HG03175 (cell line): ENCODE measurements around the gene RSPH1.
A peak's percentile ranks its signal among the peaks of the same experiment; 100 is the strongest.

Experiments used
- ATAC-seq: cut with Tn5 transposase; IDR thresholded peaks from one replicate; pipeline ENCODE4 v1.9.1; 2021; ENCODE audit warnings: mild to moderate bottlenecking, moderate library complexity; ENCODE audit not compliant: unreplicated experiment

RSPH1 gene

GRCh38 chr21:42452401-42453223 is 43.4 kb downstream of the RSPH1 start:
- ATAC-seq: no peak

GRCh38 chr21:42451941-42452340 is 44.1 kb downstream of the RSPH1 start:
- ATAC-seq: no peak

- no peak for ATAC-seq
Measured at GRCh38 chr21:42448686-42449085, 47.3 kb downstream of the RSPH1 start.

- ATAC-seq: no peak
Measured at GRCh38 chr21:42447732-42448131, 48.3 kb downstream of the RSPH1 start.

GRCh38 chr21:42447182-42447581 is 48.8 kb downstream of the RSPH1 start:
- no peak for ATAC-seq

DNA sequence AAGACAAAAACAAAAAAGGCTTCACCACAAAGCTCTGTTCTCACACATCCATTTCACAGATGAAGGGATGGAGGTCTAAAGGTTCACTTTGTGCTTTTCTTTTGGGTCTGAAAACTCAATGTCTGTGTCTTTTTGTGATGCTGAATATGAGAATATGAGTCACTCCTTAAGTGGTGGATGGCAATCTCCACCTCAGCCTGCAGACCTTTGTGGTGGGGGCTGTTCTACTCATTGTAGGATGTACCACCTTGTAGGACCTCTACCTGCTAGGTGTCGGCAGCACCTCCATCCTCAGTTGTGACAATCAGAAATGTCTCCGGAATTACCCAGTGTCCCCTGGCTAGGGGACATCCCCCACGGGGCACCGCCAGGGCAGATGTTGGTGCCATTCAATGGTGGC is 49.5 kb downstream of the RSPH1 start:
- no peak for ATAC-seq

DNA sequence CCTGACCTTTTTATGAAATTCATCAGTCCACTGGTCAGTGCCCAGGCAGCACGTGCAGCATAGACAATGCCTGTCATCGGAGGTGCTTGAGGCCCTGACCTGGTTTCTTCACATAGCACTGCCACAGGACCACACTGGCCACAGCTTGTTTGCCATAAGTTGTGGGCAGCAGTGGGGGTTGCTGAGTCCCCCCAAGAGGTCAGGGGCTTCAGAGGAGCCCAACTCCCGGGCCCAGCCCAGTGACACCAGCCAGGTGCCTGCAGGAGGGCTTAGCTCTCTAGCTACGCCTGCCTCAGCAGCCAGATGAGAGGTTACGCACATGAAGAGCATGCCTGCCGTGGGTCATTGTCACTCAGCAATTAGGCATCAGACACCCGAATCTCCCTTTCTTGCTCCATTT is 50.7 kb downstream of the RSPH1 start:
- no peak for ATAC-seq

DNA sequence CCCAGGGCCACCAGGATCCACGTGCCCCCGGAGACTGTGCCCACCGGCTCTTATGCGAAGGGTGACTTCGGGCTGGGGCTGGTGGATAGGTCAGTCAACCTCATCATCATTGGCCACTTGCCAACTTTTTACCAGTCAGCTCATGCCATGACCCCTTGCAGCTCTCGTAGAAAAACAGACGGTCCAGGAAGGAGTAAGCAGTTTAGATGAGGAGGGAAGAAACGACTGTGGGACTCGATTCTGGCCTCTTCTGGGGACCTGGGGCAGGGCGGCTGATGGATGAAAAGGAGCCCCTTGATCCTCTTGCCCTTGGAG is 51.3 kb downstream of the RSPH1 start:
- no peak for ATAC-seq

DNA sequence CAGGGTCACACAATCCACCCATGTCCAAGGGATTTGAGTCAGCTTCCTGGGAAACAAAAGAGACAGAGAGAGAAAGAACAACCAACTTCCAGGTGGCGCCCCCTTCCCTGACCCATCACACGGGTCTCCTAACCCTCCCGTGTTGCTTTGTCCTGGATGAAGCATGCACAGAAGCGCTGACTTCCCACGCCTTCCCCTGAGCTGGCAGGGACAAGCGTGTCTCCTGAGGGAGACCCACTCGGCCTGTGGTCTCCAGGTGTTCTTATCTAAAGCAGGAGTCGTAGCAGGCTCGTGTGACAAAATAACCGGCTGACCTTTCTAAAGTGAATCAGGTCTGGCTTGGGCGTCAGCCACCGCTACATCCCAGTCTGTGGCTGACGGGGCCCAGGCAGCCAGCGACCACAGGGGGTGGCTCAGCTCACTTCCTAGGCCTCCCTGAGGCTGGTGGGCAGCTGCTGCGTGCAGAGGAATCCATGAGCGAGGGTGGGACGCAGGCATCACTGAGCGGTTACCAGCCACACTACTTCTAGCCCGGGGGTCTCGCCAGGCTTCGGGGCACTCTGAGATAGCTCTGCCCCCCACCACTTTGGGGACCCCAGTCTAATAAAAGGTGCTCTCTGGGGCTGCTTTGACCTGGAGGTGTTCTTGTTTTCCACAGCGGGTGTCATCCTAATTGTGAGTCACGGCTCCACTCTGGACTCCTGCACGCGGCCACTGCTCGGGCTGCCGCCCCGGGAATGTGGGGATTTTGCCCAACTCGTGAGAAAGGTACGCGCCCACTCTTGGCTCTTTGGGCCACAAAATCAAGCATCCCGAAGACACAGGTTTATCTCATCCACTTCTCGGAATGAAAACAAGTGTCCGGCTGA is 51.9 kb downstream of the RSPH1 start:
- no peak for ATAC-seq

DNA sequence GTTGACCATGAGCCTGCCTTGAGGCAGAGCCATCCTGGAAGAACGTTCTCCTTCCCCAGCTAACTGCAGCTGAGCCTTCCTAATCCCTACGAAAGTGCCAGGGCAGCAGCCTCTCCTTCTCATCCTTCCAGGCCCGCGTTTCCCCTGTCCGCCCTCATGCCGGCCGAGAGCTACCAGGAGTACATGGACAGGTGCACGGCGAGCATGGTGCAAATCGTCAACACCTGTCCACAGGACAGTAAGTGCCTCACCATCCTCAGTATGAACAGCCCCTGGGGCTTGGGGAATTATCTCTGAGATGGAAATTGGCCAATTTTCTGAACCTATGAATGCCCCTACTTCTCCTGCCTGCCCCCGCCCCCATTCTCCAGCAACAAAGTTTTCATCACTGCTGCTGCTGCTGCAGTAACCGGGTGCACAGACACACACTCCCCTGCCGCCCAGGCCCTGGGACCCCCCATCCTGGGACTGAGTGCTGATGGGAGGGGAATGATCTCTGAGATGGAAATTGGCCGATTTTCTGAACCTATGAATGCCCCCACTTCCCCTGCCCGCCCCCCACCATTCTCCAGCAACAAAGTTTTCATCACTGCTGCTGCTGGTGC is 52.7 kb downstream of the RSPH1 start:
- ATAC-seq: no peak

DNA sequence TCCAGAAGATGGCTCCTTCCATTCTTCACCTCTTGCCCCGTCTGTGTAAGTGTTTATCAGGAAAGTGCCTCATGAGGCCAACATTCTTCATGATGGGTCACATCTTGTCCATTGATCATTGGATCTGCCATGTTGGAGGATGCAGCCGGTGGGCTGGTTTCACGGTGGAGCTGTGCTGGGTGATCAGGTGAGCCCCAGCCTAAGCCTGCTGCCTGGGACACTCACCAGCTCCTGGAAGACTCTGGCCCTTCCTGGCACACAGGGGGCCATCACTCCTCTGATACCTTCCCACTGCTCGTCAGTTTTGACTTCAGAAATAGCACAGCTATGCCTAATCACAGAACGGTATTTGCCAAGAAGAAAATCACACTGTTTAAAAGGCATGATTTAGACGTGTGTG is 54.1 kb downstream of the RSPH1 start:
- no peak for ATAC-seq

DNA sequence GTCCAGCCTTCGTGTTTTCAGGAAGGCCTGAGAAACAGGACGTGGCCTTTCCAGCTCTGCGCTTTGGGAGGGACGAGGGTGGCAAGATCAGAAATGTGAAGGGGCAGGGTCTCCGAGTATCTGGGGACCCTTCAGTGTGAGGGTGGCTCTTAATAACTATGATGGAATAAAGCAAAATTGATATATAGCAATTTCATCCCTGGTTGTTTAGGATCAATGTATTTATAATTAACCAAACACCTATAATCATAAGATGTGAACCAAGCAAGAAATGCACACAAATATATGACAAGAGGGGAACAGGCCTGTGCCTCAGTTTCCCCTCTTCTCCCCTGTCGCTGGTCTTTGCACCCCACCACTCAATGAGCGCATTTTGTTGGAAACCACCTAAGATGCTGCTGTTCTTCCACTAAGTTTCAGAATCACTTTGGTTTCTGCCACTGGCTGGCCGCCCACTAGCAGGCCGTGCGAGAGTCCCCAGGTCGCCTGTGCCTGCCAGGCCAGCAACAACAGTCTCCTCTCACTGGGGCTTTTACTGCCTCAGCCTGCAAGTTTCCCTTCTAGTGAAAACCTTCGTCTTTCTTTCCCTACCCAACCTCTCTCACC is 55.7 kb downstream of the RSPH1 start:
- peak; percentile 46 for ATAC-seq

DNA sequence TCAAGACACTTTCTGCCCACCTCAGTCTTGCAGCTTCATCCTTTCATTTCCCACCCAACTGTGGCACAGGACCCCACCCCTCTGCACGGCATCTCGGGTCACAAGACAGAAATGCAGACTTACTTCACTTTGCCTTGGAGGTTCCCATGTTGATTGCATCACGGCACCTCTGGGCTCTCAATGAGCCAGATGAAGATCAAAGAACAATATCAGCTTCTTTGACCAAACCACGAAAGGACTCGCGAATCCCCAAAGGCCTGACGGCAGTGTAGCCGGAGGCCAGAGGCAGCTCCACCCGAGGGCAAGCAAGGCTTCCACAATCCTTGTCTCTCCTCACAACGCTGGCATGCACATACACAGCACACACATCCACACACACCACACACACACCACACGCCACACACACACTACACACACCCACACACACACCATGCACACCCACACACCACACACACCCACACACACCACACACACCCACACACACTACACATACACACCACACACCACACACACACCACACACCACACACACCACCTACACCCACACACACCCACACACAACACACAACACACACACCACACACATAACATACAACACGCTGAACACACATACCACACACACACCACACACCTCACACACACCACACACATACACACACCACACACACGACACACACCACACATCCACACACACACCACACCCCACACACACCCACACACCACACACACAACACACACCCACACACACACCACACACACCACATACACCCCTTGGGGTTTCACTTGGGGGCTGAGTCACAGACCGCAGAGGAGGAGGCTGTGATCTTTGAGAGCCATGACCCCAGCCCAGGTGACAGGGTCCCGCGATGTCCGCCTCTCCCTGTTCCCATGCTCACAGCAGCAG is 56.5 kb downstream of the RSPH1 start:
- no peak for ATAC-seq

DNA sequence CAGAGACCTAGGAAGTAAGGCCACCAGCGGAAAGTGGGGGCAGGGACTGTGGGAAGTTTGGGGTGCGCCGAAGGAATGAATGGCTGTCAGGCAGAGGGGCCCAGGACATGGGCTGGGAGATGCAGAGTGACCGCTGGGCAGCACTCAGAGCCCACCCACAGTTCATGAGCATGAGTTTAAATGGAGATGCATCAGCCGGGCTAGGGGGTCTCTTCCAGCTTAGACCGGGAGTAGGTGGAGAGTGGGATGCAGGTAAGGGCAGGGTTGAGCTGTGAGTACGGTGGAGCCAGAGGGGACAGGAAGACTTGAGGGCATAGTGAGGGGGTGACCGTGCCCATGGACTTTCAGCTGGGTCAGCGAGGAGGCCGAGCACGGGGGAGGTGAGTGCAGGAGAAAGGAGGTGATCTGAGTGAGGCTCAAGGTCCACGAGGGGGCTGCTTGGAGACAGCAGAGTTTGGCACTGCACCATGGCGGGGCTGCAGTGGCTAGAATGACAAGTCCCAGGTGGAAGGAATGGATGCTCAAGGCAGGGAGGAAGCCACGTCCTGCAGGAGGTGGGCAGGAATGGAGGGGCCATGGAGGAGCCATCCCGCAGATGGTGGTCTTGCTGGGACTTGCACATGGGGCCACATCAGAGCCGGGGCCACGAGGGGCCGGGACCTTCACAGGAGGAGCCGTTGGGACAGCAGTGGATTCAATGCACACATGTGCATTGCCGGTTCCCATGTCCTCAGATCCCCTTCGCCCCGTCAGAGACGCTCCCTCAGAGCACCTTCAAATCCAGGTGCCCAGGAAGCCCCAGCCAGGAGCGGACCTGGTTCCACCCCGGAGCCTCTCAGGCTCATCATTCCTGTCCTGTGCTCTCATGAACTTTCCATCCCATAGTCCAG is 57.5 kb downstream of the RSPH1 start:
- no peak for ATAC-seq

DNA sequence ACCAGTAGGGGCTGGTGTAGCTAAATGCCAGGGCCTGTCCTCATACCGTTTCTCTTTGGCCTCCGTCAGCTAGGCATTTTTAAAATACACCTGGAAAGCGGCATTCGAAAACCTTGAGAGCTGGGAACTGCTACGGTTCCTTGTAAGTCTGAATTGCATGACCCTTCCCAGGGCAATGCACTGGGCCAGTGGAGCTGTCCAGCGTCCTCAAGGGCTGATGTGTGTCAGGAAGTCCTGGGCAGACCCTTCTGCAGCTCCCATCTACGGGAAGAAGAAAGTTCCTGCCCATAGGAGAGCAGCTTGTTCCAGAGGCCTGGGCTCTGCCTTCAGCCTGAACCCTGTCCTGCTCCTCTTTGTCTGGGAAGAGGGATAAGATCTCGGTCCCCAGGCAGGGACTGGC is 58.2 kb downstream of the RSPH1 start:
- ATAC-seq: no peak

GRCh38 chr21:42436914-42437313 is 59.1 kb downstream of the RSPH1 start:
- ATAC-seq: no peak

- ATAC-seq: no peak
Measured at GRCh38 chr21:42435833-42436232, 60.2 kb downstream of the RSPH1 start.

DNA sequence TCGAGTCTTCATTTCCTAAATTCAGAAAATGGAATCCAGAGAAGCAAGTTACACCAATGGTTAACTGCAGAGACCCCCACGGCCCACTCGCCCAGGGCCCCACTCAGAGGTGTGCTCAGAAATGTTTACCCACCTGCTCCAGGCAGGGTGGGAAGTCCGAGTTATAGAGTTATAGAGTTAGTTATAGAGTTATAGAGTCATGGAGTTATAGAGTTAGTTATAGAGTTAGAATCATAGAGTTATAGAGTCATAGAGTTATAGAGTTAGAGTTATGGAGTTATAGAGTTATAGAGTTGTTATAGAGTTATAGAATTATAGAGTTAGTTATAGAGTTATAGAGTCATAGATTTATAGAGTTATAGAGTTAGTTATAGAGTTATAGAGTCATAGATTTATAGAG is 60.6 kb downstream of the RSPH1 start:
- no peak for ATAC-seq

GRCh38 chr21:42434884-42435283 is 61.1 kb downstream of the RSPH1 start:
- no peak for ATAC-seq
